Activated CD8-positive, alpha-beta memory T cell treated with anti-CD3 and anti-CD28 coated beads for 36 hours (primary cell): ENCODE results near the gene PLBD2. TPM values are rescaled to one million over a fixed set of nuclear protein-coding genes. Genes with fewer than 3 reads are reported as not detected.

Experiments
- CTCF ChIA-PET: fragments of 350-600 bp; sonication (Branson Sonifier 250); formaldehyde crosslinking; loops from one replicate; lab custom pipeline; 2021; ENCODE audit warnings: antibody characterized with exemption; lab: Charles Lee
- POLR2A ChIA-PET: fragments of 350-600 bp; sonication (Branson Sonifier 250); formaldehyde crosslinking; loops from one replicate; lab custom pipeline; 2021; ENCODE audit warnings: antibody characterized with exemption; lab: Charles Lee
- total RNA-seq, 2 experiments: library from RNA; stranded (reverse); gene quantifications; one replicate each; pipeline ENCODE4 v1.2.3, GENCODE V29; 2021

Gene PLBD2
- total RNA-seq, 2 experiments from 2014 or later = 21.2 to 21.7 TPM

DNA sequence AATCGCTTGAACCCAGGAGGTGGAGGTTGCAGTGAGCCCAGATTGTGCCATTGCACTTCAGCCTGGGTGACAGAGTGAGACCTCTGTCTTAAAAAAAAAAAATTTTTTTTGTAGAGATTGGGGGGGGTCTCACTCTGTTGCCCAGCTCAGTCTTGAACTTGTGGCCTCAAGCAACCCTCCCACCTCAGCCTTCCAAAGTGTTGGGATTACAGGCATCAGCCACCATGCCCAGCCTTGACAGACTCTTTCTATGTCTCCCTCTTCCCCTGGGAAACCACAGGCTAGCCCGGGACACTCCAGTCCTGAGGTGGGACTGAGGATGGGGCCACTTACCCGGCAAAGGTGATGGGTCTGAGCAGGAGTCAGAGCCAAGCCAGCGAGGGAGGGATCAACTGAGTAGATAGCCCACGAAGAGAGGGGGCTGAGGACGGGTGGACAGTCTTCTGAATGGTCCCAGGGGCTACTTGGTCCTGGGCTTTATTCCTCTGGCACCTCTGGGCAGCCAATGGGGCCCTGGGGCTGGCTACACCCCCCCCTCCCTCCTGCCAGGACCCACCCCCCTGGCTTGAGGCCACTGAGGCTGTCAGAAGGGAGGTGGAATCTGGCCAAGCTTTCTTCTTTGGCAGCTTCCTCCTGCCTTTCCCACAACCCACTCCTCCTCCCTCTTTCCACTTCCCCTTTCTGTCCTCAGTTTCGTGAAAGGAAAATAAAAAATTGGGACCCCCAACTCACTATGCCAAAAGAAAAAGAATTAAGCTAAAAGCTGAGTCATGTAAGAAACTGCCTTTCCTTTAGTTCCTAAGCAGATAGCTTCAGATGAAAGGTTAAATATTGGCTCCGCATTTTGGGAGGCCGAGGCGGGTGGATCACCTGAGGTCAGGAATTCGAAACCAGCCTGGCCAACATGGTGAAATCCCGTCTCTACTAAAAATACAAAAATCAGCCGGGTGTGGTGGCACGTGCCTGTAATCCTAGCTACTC lies 45.3 kb downstream of the PLBD2 start, which contains the start of gene SDS:
SDS (minus strand) TSS at position 453 of the 981 bp plus-strand sequence. CDS start 4,179 bp downstream, outside the sequence.
- ChIA-PET POLR2A (no interaction called here), CTCF (no interaction called here)

- CTCF ChIA-PET = interaction anchor here (1.2 kb wide), 1 partner anchor 19 kb away, joined by 3 read pairs; no protein-coding TSS in a partner anchor
- POLR2A ChIA-PET = no interaction called here
Observed at GRCh38 chr12:113405694-113406093, 47.3 kb downstream of the PLBD2 start.

- POLR2A ChIA-PET = interaction anchor here (0.7 kb wide), 1 partner anchor 178 kb away, joined by 3 read pairs; no protein-coding TSS in a partner anchor
- CTCF ChIA-PET = interaction anchor here (0.7 kb wide), 2 partner anchors 31 to 32 kb away, joined by 3 read pairs; no protein-coding TSS in a partner anchor
Observed at GRCh38 chr12:113407931-113408600, 49.7 kb downstream of the PLBD2 start.

GRCh38 chr12:113408756-113409298 lies 50.4 kb downstream of the PLBD2 start:
- POLR2A ChIA-PET = no interaction called here
- CTCF ChIA-PET = no interaction called here

DNA sequence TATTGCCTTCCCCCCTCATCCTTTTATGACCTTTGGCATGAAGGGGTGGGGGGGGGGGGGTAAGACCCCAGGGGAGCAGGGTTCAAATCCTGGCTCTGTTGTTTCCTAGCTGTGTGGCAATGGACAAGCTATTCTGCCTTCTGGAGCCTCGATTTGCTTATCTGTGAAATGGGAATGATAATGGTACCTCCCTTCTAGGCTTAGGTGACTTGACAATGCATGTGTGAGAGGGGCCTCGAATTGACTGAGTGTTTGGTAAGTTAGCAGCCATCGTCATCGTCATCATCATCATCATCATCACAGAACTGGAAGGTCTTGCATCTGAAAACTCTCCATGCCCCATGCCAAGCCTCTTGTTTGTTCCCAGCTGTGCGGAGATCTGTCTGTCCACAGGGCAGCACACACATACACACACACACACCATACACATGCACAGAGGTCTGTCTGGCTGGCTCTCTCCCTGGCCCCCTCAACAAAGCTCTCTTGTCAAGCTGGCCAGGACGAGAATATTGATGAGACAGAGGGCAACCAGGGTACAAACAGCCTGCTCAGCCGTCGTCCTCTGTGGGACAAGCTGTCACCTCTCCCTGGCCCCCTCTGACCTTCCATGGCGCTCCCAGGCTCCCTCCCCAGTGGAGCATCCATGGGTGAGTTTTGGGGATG lies 51.2 kb downstream of the PLBD2 start:
- CTCF ChIA-PET = interaction anchor here (1.8 kb wide), 1 partner anchor 16 kb away, joined by 5 read pairs; no protein-coding TSS in a partner anchor
- POLR2A ChIA-PET = no interaction called here

- CTCF ChIA-PET = no interaction called here
- POLR2A ChIA-PET = interaction anchor here (0.7 kb wide), 1 partner anchor 226 kb away, joined by 3 read pairs; no protein-coding TSS in a partner anchor
Observed at GRCh38 chr12:113413488-113413939, 55.1 kb downstream of the PLBD2 start.

- ChIA-PET POLR2A (no interaction called here), CTCF (no interaction called here)
Observed at GRCh38 chr12:113414519-113415038, 56.2 kb downstream of the PLBD2 start.

DNA sequence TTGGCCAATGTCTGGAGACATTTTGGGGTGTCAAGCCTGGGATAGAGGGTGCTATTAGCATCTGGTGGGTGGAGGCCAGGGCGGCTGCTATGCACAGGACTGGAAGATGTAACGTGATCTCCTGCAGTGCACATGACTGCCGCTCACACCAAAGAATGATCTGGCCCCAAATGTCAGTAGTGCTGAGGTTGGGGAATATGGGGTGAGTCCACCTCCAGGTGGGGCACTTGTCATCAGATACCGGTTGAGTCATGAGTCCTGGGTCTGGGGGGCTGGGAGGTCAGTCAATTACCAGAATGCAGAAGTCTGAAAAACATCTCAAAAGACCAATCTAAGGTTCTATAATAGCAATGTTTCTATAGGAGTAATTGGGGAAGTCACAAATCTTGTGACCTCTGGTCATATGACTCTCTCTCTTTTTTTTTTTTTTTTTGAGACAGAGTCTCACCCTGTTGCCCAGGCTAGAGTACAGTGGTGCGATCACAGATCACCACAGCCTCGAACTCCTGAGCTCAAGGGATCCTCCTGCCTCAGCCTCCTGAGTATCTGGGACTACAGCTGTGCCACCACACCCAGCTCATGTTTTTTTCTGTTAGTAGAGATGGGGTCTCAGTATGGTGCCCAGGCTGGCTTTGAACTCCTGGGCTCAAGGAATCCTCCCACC lies 57.8 kb downstream of the PLBD2 start:
- POLR2A ChIA-PET = no interaction called here
- CTCF ChIA-PET = interaction anchor here (0.8 kb wide), 1 partner anchor 9 kb away, joined by 3 read pairs; no protein-coding TSS in a partner anchor

GRCh38 chr12:113418213-113418879 lies 60.0 kb downstream of the PLBD2 start:
- POLR2A ChIA-PET = no interaction called here
- CTCF ChIA-PET = no interaction called here

DNA sequence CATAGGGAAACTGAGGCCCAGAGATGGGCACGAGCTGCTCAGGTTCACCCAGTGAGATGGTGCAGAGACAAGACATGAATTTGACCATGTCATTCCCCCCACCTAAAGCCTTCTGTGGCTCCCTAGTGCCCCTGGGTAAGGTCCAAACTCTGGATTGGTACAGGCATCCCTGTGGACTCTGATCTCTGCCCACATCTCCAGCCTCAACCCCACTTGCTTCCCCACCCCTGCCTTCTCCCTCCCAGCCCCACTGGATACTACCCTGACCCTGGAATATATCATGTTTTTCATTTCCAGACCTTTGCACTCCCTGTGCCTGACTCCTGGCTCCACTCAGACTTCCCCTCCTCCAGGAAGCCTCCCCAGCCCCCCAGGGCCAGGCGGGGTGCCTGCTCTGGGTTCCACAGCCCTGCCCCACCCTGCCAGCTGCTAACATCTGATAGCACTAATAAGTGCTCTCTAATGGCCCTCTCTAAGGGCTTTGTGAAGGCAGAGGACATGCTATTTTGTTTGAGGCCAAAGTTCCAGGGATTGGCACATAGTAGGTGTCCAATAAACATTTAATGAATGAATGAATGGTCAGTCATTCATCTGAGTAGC lies 62.7 kb downstream of the PLBD2 start:
- CTCF ChIA-PET = no interaction called here
- POLR2A ChIA-PET = no interaction called here

DNA sequence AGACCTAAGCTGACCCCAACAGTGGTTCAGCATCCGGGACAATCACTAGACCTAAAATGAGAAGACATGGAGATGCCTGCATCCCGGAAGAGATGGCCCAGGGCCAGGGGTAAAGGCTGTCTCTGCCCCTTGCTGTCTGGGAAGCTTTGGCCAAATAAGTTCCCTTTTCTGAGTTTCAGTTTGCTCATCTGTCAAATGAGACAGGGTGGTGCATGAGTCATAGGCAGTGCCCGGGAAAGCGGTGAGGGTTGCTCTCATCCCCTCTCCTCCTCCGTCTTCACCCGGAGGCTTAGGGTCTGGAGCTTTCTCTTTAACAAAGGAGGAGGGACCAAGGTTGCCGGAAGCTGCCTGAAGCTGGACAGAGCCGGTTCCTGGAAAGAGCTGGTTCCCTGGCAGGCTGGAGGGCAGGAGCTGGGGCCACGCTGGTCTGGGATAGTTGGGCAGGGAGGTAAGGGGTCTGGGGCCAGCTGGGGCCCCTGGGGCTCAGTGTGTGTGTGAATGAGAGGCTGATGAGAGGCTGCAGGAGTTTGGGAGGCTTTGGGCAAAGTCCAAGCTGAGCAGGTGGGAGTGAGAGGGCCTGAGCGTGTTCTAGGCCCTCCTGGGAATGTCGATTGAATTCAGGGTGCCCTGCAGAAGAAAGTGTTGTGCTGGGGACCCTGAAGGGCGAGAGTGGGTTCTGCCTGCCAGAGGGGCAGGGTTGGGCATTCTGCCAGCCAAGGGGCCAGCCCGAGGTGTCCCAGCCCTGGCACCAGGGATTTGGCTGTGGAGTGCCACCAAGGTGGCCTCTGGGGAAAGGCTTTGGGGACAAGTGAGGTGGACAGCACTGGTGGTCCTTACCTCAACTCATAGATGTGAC lies 63.9 kb downstream of the PLBD2 start, which contains the start of gene SDSL:
SDSL (plus strand) TSS at position 351 of the 856 bp plus-strand sequence. CDS start 5,603 bp downstream, outside the sequence.
- ChIA-PET POLR2A (no interaction called here), CTCF (interaction anchor here (0.6 to 0.7 kb wide), 2 partner anchors 96 to 194 kb away, joined by 3 read pairs; no protein-coding TSS in a partner anchor)

GRCh38 chr12:113422886-113423669 lies 64.7 kb downstream of the PLBD2 start:
- CTCF ChIA-PET = no interaction called here
- POLR2A ChIA-PET = no interaction called here

- CTCF ChIA-PET = interaction anchor here (1.0 to 1.5 kb wide), 4 partner anchors 14 to 225 kb away, joined by 3 to 5 read pairs (median 4); no protein-coding TSS in a partner anchor
Observed at GRCh38 chr12:113424456-113424855, 66.1 kb downstream of the PLBD2 start.

GRCh38 chr12:113424915-113425823 lies 66.8 kb downstream of the PLBD2 start:
- ChIA-PET CTCF (interaction anchor here (0.7 to 1.5 kb wide), 8 partner anchors 9 to 239 kb away, joined by 3 to 5 read pairs (median 3); no protein-coding TSS in a partner anchor), POLR2A (no interaction called here)

More at GRCh38 chr12:113424456-113424855, 66.1 kb downstream of the PLBD2 start:
- POLR2A ChIA-PET = no interaction called here
